ENCODE measurements around the gene FANCC.

FANCC gene

GRCh38 chr9:95065224-95065623 lies 252.3 kb downstream of the FANCC start:
- DNase-seq (ENCODE audit: low spot score) = no peak

GRCh38 chr9:95063300-95063699 lies 254.2 kb downstream of the FANCC start:
- DNase-seq (ENCODE audit: low spot score) = no peak

GRCh38 chr9:95062596-95063065 lies 254.9 kb downstream of the FANCC start:
- no peak for DNase-seq (ENCODE audit: low spot score)

GRCh38 chr9:95061916-95062595 lies 255.5 kb downstream of the FANCC start:
- no peak for DNase-seq (ENCODE audit: low spot score)

- DNase-seq (ENCODE audit: low spot score) = no peak
Observed at GRCh38 chr9:95060916-95061315, 256.6 kb downstream of the FANCC start.

- no peak for DNase-seq (ENCODE audit: low spot score)
Observed at GRCh38 chr9:95060234-95060633, 257.3 kb downstream of the FANCC start.

GRCh38 chr9:95058795-95059386 lies 258.6 kb downstream of the FANCC start:
- DNase-seq (ENCODE audit: low spot score) = no peak

- peak; percentile 44 for DNase-seq (ENCODE audit: low spot score)
Observed at GRCh38 chr9:95058121-95058785, 259.3 kb downstream of the FANCC start.

- no peak for DNase-seq (ENCODE audit: low spot score)
Observed at GRCh38 chr9:95057101-95057500, 260.4 kb downstream of the FANCC start.

- DNase-seq (ENCODE audit: low spot score) = peak; percentile 36
Observed at GRCh38 chr9:95055851-95056551, 261.5 kb downstream of the FANCC start.

- DNase-seq (ENCODE audit: low spot score) = no peak
Observed at GRCh38 chr9:95055334-95055850, 262.1 kb downstream of the FANCC start.

- DNase-seq (ENCODE audit: low spot score) = no peak
Observed at GRCh38 chr9:95053611-95054570, 263.6 kb downstream of the FANCC start.

- DNase-seq (ENCODE audit: low spot score) = no peak
Observed at GRCh38 chr9:95049761-95050160, 267.7 kb downstream of the FANCC start.
